Breast epithelium (tissue), 4 donors: Measurements from ENCODE around the gene PRDM1. TPM values are rescaled to one million over a fixed set of nuclear protein-coding genes. Genes with fewer than 3 reads are reported as not detected.

Experiments used
- DNase-seq, 2 donors: peaks; one replicate each; pipeline ENCODE4 v3.0.0-alpha.2; 2019; ENCODE audit warnings: low spot score in 2 of 2
- H3K27ac ChIP-seq, 2 donors: fragments of 200-600 bp; sonication (generic) in 1 of 2; one replicate each; pipeline ENCODE4 v1.5.1; 2016 to 2019; ENCODE audit warnings: mild to moderate bottlenecking in 1 of 2
- H3K27me3 ChIP-seq, 2 donors: fragments of 200-600 bp; sonication (generic) in 1 of 2; one replicate each; pipeline versions ENCODE4 v1.5.1 to v1.6.0; 2017 to 2019; ENCODE audit warnings: control low read depth in 1 of 2, mild to moderate bottlenecking in 1 of 2
- H3K36me3 ChIP-seq: fragments of 200-600 bp; one replicate; pipeline ENCODE4 v1.5.1; 2019
- H3K4me1 ChIP-seq, 2 donors: fragments of 200-600 bp; sonication (generic); one replicate each; pipeline ENCODE4 v1.5.1; 2016 to 2019; ENCODE audit warnings: control low read depth in 1 of 2
- H3K4me3 ChIP-seq, 3 donors: fragments of 200-600 bp; sonication (generic); 1 replicate in 2 of 3; 2 replicates in 1 of 3; pipeline ENCODE4 v1.5.1; 2016 to 2019; ENCODE audit warnings: mild to moderate bottlenecking in 3 of 3, moderate library complexity in 2 of 3
- H3K9me3 ChIP-seq, 2 donors: fragments of 200-600 bp; sonication (generic) in 1 of 2; one replicate each; pipeline ENCODE4 v1.5.1; 2016 to 2019; ENCODE audit warnings: control low read depth in 1 of 2
- POLR2A ChIP-seq: fragments of 450-650 bp; IDR thresholded peaks from one replicate; pipeline ENCODE4 v1.6.1; 2016; ENCODE audit warnings: antibody characterized with exemption, mild to moderate bottlenecking, moderate library complexity
- POLR2AphosphoS5 ChIP-seq, 3 donors: sonication (generic); formaldehyde crosslinking; IDR thresholded peaks; one replicate each; pipeline ENCODE4 v1.6.1; 2017; ENCODE audit warnings: antibody characterized with exemption in 3 of 3
- intact Hi-C: fragments of 100-400 bp; cut with DNase I; formaldehyde crosslinking; loops from one replicate; pipeline ENCODE4 v1.15.1; 2023; ENCODE audit warnings: low total_unique reads
- total RNA-seq, 3 donors: library from RNA; depleted of rRNA; stranded (reverse); fragments of >200 nt; gene quantifications; one replicate each; pipeline ENCODE4 v1.1.0, GENCODE V29; 2016
- TF ChIP-seq, protein P1 (sequence below), 3 donors: fragments of 450-650 bp; IDR thresholded peaks; one replicate each; pipeline ENCODE4 v1.5.1; 2016 to 2017; ENCODE audit warnings: antibody characterized with exemption in 3 of 3, mild to moderate bottlenecking in 3 of 3, moderate library complexity in 3 of 3

Gene PRDM1
- total RNA-seq, 3 donors from 2014 or later = 6.9 to 16.0 (median 13.1) TPM

DNA sequence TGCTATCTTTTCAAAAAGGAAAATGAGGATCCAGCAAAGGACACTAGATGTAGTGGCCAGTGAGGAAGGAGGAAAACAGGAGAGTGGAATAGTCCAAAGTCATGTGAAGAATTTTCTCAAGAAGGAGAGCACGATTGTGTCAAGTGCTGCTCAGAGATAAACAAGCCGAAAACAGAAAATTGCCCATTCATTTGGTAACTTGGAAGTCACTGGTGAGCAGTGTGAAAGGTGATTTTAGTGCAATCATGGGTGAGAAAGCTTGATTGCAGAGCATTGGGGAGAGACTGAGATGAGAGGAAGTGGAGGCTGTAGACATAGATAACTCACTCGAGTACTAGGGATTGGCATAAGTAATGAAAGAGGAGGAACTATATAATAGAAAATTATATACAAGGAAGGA is 26.0 kb upstream of the PRDM1 start:
- H3K36me3 ChIP-seq = no peaks in the 10 kb centered on the region
- H3K4me1 ChIP-seq = no peaks in the 10 kb centered on the region
- intact Hi-C loops = no loop called here
- TF ChIP-seq, protein P1, sequence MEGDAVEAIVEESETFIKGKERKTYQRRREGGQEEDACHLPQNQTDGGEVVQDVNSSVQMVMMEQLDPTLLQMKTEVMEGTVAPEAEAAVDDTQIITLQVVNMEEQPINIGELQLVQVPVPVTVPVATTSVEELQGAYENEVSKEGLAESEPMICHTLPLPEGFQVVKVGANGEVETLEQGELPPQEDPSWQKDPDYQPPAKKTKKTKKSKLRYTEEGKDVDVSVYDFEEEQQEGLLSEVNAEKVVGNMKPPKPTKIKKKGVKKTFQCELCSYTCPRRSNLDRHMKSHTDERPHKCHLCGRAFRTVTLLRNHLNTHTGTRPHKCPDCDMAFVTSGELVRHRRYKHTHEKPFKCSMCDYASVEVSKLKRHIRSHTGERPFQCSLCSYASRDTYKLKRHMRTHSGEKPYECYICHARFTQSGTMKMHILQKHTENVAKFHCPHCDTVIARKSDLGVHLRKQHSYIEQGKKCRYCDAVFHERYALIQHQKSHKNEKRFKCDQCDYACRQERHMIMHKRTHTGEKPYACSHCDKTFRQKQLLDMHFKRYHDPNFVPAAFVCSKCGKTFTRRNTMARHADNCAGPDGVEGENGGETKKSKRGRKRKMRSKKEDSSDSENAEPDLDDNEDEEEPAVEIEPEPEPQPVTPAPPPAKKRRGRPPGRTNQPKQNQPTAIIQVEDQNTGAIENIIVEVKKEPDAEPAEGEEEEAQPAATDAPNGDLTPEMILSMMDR (IDR thresholded peaks at IDR 0.05) = no peak
- no peak for TF ChIP-seq POLR2AphosphoS5 (IDR thresholded peaks at IDR 0.05)
- TF ChIP-seq POLR2A = no peak
- H3K9me3 ChIP-seq = no peaks in the 10 kb centered on the region
- no peak overlapping the region for H3K27ac ChIP-seq
- no peak for DNase-seq
- no peaks in the 10 kb centered on the region for H3K27me3 ChIP-seq
- no peak overlapping the region for H3K4me3 ChIP-seq

GRCh38 chr6:106063448-106063850 is 22.7 kb upstream of the PRDM1 start:
- Histone ChIP-seq H3K9me3 (no peaks in the 10 kb centered on the region), H3K27ac (no peak overlapping the region), H3K4me1 (no peaks in the 10 kb centered on the region), H3K27me3 (no peaks in the 10 kb centered on the region), H3K36me3 (no peaks in the 10 kb centered on the region), H3K4me3 (no peak overlapping the region)
- intact Hi-C loops = no loop called here
- TF ChIP-seq POLR2AphosphoS5 (IDR thresholded peaks at IDR 0.05) = no peak
- no peak for TF ChIP-seq POLR2A
- TF ChIP-seq, protein P1 (IDR thresholded peaks at IDR 0.05) = no peak
- DNase-seq = no peak

DNA sequence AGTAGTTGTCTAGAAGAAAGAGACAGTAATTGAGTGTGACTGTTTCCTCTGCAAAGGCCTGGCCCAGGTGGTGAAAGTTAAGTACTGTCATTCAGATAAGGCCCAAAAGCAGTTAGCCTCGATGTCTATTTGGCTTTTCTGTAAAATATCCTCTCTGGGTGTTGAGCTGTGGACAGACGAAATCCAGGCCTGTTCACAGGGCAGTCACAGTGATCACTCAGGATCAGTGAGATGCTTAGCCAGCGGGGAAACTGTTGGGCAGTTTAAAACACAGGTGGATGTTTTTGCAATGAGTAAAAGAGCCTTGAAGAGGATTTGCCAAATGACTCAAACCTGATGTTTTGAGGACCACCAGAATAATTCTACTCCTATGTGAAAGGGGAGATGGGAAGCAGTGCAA is 22.0 kb upstream of the PRDM1 start:
- intact Hi-C loops = no loop called here

GRCh38 chr6:106064756-106065155 is 21.4 kb upstream of the PRDM1 start:
- no peak for DNase-seq
- no peaks in the 10 kb centered on the region for H3K36me3 ChIP-seq
- TF ChIP-seq, protein P1 (IDR thresholded peaks at IDR 0.05) = no peak
- TF ChIP-seq POLR2A = no peak
- TF ChIP-seq POLR2AphosphoS5 (IDR thresholded peaks at IDR 0.05) = no peak
- no peak overlapping the region for H3K27ac ChIP-seq
- intact Hi-C loops = no loop called here
- H3K4me3 ChIP-seq = no peak overlapping the region
- H3K4me1 ChIP-seq = peaks cover 0 to 4% of the 10 kb centered on the region in 2 donors
- no peaks in the 10 kb centered on the region for H3K9me3 ChIP-seq
- no peaks in the 10 kb centered on the region for H3K27me3 ChIP-seq

More for the DNA sequence above, 22.0 kb upstream of the PRDM1 start:
- H3K9me3 ChIP-seq = no peaks in the 10 kb centered on the region
- no peaks in the 10 kb centered on the region for H3K4me1 ChIP-seq
- H3K27ac ChIP-seq = no peak overlapping the region
- no peaks in the 10 kb centered on the region for H3K27me3 ChIP-seq
- no peaks in the 10 kb centered on the region for H3K36me3 ChIP-seq
- H3K4me3 ChIP-seq = no peak overlapping the region
- DNase-seq = no peak
- no peak for TF ChIP-seq POLR2A
- no peak for TF ChIP-seq POLR2AphosphoS5 (IDR thresholded peaks at IDR 0.05)
- TF ChIP-seq, protein P1 (IDR thresholded peaks at IDR 0.05) = no peak

DNA sequence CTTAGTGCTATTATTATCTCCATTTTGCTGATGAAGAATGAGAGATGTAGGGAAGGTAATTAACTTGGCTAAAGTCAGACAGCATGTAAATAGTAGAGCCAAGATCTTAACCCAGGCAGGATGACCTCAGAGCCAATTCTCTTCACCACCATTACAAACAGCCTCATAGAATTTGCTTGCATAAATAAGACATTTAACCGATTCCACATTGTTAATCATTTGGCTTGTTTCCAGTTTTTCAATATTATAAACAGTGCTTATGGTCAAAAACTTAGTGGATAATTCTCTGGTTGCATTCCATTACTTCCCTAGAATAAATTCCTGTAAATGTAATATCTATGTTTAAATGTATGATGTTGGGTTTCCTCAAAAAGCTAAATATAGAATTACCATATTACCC is 19.1 kb upstream of the PRDM1 start:
- H3K9me3 ChIP-seq = no peaks in the 10 kb centered on the region
- DNase-seq = no peak
- TF ChIP-seq, protein P1 (IDR thresholded peaks at IDR 0.05) = no peak
- TF ChIP-seq POLR2A = no peak
- TF ChIP-seq POLR2AphosphoS5 (IDR thresholded peaks at IDR 0.05) = no peak
- H3K36me3 ChIP-seq = no peaks in the 10 kb centered on the region
- intact Hi-C loops = no loop called here
- no peak overlapping the region for H3K27ac ChIP-seq
- no peaks in the 10 kb centered on the region for H3K27me3 ChIP-seq
- H3K4me1 ChIP-seq = peaks cover 0 to 4% of the 10 kb centered on the region in 2 donors
- no peak overlapping the region for H3K4me3 ChIP-seq
